Measurements from ENCODE around the gene SLC7A7.
A peak's percentile ranks its signal among the peaks of the same experiment; 100 is the strongest.

Gene SLC7A7

DNA sequence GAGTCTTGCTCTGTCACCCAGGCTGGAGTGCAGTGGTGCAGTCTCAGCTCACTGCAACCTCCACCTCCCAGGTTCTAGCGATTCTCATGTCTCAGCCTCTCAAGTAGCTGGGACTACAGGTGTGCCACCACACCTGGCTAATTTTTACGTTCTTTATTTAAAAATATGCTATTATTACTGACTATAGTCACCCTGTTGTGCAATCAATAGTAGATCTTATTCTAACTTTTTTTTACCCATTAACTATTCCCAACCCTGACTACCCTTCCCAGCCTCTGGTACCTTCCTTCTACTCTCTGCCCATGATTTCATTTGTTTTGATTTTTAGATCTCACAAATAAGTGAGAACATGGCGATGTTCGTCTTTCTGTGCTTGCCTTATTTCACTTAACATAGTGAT lies 46.3 kb downstream of the SLC7A7 start:
- Histone ChIP-seq H3K4me1 (ENCODE audit: control insufficient read depth, insufficient read depth, low read length) (no peaks in the 10 kb centered on the region; the same call in 1 of the 2 replicates), H3K4me3 (ENCODE audit: low read depth, low read length) (no peak overlapping the region), H3K36me3 (ENCODE audit: control insufficient read depth in 2 of 2, insufficient read depth in 1 of 2, low read length in 2 of 2) (peaks cover 36 to 58% of the 10 kb centered on the region in 2 experiments), H3K9me3 (ENCODE audit: control insufficient read depth, insufficient read depth, low read depth, low read length) (no peaks in the 10 kb centered on the region), H3K27ac (ENCODE audit: extremely low read depth, low read depth, low read length) (no peak overlapping the region)
- ChIA-PET POLR2A (interaction anchor here (0.7 kb wide), 1 partner anchor 29 kb away, joined by 3 read pairs; no protein-coding TSS in a partner anchor), CTCF (no interaction called here)
- TF ChIP-seq PRDM1 (tag by site-specific recombination; IDR thresholded peaks at IDR 0.05) (no peak), ZNF404 (tag by site-specific recombination; IDR thresholded peaks at IDR 0.05) (no peak), ZNF544 (tag by site-specific recombination; IDR thresholded peaks at IDR 0.05) (no peak), ZNF23 (tag by site-specific recombination; IDR thresholded peaks at IDR 0.05; ENCODE audit: borderline replicate concordance) (no peak), ZNF621 (tag by site-specific recombination; IDR thresholded peaks at IDR 0.05) (no peak), TRIM28 (IDR thresholded peaks at IDR 0.05; ENCODE audit: borderline replicate concordance, low read length) (no peak), ZNF561 (tag by site-specific recombination; IDR thresholded peaks at IDR 0.05; ENCODE audit: borderline replicate concordance) (no peak), ZSCAN16 (tag by site-specific recombination; IDR thresholded peaks at IDR 0.05) (no peak), IKZF3 (tag by site-specific recombination; IDR thresholded peaks at IDR 0.05) (no peak), SCRT2 (tag by site-specific recombination; IDR thresholded peaks at IDR 0.05) (no peak), ZNF548 (tag by site-specific recombination; IDR thresholded peaks at IDR 0.05) (no peak), ZNF157 (tag by site-specific recombination; IDR thresholded peaks at IDR 0.05) (no peak), GLI4 (tag by site-specific recombination; IDR thresholded peaks at IDR 0.05) (no peak), ZNF202 (tag by site-specific recombination; IDR thresholded peaks at IDR 0.05; ENCODE audit: borderline replicate concordance) (no peak), SETDB1 (IDR thresholded peaks at IDR 0.05; ENCODE audit: insufficient read length, low read length) (no peak), ZNF169 (tag by site-specific recombination; IDR thresholded peaks at IDR 0.05) (no peak)
- TF ChIP-seq, protein P1, sequence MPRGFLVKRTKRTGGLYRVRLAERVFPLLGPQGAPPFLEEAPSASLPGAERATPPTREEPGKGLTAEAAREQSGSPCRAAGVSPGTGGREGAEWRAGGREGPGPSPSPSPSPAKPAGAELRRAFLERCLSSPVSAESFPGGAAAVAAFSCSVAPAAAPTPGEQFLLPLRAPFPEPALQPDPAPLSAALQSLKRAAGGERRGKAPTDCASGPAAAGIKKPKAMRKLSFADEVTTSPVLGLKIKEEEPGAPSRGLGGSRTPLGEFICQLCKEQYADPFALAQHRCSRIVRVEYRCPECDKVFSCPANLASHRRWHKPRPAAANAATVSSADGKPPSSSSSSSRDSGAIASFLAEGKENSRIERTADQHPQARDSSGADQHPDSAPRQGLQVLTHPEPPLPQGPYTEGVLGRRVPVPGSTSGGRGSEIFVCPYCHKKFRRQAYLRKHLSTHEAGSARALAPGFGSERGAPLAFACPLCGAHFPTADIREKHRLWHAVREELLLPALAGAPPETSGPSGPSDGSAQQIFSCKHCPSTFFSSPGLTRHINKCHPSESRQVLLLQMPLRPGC (tag by site-specific recombination; IDR thresholded peaks at IDR 0.05) = no peak
- TF ChIP-seq, protein P2, sequence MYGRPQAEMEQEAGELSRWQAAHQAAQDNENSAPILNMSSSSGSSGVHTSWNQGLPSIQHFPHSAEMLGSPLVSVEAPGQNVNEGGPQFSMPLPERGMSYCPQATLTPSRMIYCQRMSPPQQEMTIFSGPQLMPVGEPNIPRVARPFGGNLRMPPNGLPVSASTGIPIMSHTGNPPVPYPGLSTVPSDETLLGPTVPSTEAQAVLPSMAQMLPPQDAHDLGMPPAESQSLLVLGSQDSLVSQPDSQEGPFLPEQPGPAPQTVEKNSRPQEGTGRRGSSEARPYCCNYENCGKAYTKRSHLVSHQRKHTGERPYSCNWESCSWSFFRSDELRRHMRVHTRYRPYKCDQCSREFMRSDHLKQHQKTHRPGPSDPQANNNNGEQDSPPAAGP (tag by site-specific recombination; IDR thresholded peaks at IDR 0.05) = no peak
- TF ChIP-seq, protein P3, sequence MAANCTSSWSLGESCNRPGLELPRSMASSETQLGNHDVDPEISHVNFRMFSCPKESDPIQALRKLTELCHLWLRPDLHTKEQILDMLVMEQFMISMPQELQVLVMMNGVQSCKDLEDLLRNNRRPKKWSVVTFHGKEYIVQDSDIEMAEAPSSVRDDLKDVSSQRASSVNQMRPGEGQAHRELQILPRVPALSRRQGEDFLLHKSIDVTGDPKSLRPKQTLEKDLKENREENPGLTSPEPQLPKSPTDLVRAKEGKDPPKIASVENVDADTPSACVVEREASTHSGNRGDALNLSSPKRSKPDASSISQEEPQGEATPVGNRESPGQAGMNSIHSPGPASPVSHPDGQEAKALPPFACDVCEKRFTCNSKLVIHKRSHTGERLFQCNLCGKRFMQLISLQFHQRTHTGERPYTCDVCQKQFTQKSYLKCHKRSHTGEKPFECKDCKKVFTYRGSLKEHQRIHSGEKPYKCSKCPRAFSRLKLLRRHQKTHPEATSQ (tag by site-specific recombination; IDR thresholded peaks at IDR 0.05) = no peak
- TF ChIP-seq, protein P4, sequence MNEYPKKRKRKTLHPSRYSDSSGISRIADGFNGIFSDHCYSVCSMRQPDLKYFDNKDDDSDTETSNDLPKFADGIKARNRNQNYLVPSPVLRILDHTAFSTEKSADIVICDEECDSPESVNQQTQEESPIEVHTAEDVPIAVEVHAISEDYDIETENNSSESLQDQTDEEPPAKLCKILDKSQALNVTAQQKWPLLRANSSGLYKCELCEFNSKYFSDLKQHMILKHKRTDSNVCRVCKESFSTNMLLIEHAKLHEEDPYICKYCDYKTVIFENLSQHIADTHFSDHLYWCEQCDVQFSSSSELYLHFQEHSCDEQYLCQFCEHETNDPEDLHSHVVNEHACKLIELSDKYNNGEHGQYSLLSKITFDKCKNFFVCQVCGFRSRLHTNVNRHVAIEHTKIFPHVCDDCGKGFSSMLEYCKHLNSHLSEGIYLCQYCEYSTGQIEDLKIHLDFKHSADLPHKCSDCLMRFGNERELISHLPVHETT (tag by site-specific recombination; IDR thresholded peaks at IDR 0.05) = no peak

DNA sequence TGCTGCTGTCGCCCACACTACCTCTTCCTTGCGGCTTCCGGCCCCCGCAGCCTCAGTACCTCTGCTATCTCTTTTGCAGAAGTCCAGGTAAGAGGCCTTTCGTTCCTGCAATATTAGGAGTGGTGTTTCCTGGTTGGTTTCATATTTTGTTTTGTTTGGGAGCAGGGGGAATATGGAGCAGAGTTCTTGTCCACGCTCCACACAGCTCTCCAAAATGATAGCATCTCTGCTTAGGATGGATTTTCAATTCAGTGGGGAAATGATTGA lies 48.0 kb downstream of the SLC7A7 start:
- H3K27ac ChIP-seq (ENCODE audit: extremely low read depth, low read depth, low read length) = peak overlapping the region; percentile 54; the same call in 1 of the 2 replicates
- H3K4me1 ChIP-seq (ENCODE audit: control insufficient read depth, insufficient read depth, low read length) = no peaks in the 10 kb centered on the region; the same call in 1 of the 2 replicates
- peak overlapping the region; percentile 94 for H3K4me3 ChIP-seq (ENCODE audit: low read depth, low read length)
- peaks cover 36 to 41% of the 10 kb centered on the region in 2 experiments for H3K36me3 ChIP-seq (ENCODE audit: control insufficient read depth in 2 of 2, insufficient read depth in 1 of 2, low read length in 2 of 2)
- ChIA-PET POLR2A (interaction anchor here (1.0 to 1.5 kb wide), 6 partner anchors 15 to 154 kb away, joined by 3 to 7 read pairs (median 4); no protein-coding TSS in a partner anchor), CTCF (interaction anchor here (0.7 to 3.1 kb wide), 7 partner anchors 11 to 1576 kb away, joined by 3 to 23 read pairs (median 4); no protein-coding TSS in a partner anchor)
- H3K9me3 ChIP-seq (ENCODE audit: control insufficient read depth, insufficient read depth, low read depth, low read length) = no peaks in the 10 kb centered on the region
- no peak for TF ChIP-seq TCF7L2 (IDR thresholded peaks at IDR 0.05; ENCODE audit: borderline replicate concordance, low read depth, low read length)
- TF ChIP-seq ZNF529 (tag by site-specific recombination; IDR thresholded peaks at IDR 0.05; ENCODE audit: insufficient replicate concordance) = no peak
- no peak for TF ChIP-seq ZBTB17 (tag by site-specific recombination; IDR thresholded peaks at IDR 0.05)
- TF ChIP-seq, protein P5, sequence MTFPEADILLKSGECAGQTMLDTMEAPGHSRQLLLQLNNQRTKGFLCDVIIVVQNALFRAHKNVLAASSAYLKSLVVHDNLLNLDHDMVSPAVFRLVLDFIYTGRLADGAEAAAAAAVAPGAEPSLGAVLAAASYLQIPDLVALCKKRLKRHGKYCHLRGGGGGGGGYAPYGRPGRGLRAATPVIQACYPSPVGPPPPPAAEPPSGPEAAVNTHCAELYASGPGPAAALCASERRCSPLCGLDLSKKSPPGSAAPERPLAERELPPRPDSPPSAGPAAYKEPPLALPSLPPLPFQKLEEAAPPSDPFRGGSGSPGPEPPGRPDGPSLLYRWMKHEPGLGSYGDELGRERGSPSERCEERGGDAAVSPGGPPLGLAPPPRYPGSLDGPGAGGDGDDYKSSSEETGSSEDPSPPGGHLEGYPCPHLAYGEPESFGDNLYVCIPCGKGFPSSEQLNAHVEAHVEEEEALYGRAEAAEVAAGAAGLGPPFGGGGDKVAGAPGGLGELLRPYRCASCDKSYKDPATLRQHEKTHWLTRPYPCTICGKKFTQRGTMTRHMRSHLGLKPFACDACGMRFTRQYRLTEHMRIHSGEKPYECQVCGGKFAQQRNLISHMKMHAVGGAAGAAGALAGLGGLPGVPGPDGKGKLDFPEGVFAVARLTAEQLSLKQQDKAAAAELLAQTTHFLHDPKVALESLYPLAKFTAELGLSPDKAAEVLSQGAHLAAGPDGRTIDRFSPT (tag by site-specific recombination; IDR thresholded peaks at IDR 0.05) = no peak
- peak; percentile 63 for TF ChIP-seq ZFHX2 (tag by site-specific recombination; conservative IDR thresholded peaks at IDR 0.05)
- no peak for TF ChIP-seq ZNF121 (tag by site-specific recombination; IDR thresholded peaks at IDR 0.05)
- TF ChIP-seq ZBTB8A (tag by site-specific recombination; IDR thresholded peaks at IDR 0.05) = no peak
- TF ChIP-seq ZBTB7A (tag by site-specific recombination; IDR thresholded peaks at IDR 0.05; ENCODE audit: low read depth) = no peak
- no peak for TF ChIP-seq ZNF792 (tag by site-specific recombination; IDR thresholded peaks at IDR 0.05)
- TF ChIP-seq ZNF707 (tag by site-specific recombination; IDR thresholded peaks at IDR 0.05) = no peak
- no peak for TF ChIP-seq ZNF600 (tag by site-specific recombination; IDR thresholded peaks at IDR 0.05)
